GM04503 (cell line): ENCODE results near the gene ATG7.
A peak's percentile ranks its signal among the peaks of the same experiment; 100 is the strongest.
"Not testable (repeated sequence)": the region's sequence is repeated elsewhere in the genome, so short reads cannot be mapped to it uniquely, and the experiment has no call there.

Experiments
- DNase-seq: peaks from one replicate; pipeline ENCODE4 v3.0.0-alpha.2; 2012; ENCODE audit warnings: low read depth

Gene ATG7

DNA sequence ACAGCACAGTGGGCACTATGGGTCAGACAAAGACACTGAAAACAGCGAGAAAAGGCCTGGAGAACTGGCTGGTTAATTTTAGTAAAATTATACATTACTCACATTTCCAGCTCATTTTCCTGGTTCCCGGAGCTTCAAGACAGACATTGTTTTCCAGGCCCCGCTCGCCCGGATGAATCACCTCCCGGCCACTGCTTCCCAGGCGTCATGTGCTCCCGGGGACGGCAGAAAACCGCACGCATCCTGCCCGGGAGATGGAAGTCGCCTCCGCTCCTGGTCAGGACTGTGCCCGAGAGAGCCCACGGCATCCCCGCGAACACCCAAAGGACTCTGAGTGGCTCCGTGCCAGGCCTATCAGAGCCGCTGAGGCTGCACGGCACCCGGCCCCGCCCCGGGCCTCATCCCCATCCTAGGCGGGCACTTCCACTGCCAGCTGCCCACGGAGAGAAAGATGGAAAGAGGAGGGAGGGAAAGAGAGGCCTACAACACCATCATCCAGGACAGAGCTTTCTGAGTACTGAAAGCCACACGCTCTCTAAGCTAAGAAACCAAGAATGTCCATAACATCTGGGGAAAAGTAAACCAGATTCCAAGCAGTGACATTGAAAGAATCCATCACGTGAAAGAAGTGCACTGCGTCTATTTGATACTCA is 296.4 kb downstream of the ATG7 start:
- DNase-seq = peak; percentile 80

- no peak for DNase-seq
Observed at GRCh38 chr3:11569156-11569741, 297.1 kb downstream of the ATG7 start.

DNA sequence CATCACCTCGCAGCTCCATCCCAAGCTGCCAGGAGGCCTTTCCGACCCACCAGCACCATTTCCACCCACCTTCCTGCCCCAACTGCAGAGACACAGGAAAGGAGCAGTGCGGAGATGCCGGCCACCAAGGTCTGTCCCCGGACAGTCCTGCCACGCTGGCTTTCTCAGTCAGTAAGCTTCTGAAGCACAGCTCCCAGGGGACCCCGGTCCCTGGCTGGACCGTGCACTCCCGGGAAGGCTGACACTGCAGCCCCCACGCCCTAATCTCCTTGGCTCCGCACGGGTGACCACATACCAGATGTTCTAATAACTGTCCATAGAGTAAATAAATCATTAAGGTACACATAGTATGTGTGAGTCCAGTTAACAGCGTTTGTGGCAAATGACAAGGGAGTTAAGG is 298.1 kb downstream of the ATG7 start:
- no peak for DNase-seq

GRCh38 chr3:11570789-11571495 is 298.7 kb downstream of the ATG7 start:
- DNase-seq = no peak

GRCh38 chr3:11572660-11573059 is 300.5 kb downstream of the ATG7 start:
- not testable (repeated sequence) for DNase-seq

GRCh38 chr3:11574981-11575669 is 302.9 kb downstream of the ATG7 start:
- DNase-seq = no peak

GRCh38 chr3:11575677-11576076 is 303.5 kb downstream of the ATG7 start:
- DNase-seq = no peak

GRCh38 chr3:11576453-11576852 is 304.3 kb downstream of the ATG7 start:
- DNase-seq = no peak

GRCh38 chr3:11578169-11578568 is 306.0 kb downstream of the ATG7 start:
- DNase-seq = no peak

GRCh38 chr3:11580645-11581044 is 308.4 kb downstream of the ATG7 start:
- no peak for DNase-seq

DNA sequence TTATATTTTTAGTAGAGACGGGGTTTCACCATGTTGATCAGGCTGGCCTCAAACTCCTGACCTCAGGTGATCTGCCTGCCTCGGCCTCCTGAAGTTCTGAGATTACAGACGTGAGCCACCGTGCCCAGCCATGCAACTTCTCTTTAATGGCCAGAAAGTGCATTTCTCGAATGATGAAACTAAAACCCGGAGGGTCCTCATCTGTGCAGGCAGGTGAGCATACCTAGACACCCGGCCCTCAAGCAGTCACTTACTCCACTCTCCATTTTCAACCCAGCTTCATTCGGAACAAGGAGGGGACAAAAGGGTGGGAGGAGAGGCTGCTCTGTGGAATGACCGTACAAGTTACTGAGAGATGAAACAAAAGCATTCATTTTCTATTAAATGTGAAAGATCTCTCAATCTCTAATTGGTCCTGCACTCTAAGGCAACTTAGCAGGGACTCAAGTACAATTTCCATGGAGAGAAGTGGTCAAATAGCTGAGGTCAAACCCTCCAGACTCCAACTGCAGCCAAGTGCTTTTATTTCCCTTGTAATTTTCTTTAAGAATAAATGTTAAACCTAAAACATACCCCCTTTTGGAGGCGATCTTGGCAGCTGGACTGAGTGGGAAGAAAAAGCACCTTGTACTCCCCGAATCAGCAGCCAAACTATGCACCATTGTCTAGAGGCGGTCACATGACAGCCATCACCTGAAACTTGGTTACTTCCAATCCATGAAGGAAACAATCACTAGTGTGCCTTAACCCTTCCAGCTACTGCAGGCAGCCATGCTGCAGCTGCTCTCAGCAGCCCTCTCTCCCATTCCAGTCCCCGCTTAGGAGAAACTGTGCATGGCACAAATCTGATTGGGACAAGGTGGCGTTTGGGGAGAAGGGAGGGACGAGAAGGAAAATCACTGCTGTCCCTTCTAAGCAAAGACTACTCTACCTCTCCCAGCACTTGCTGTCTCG is 309.3 kb downstream of the ATG7 start:
- DNase-seq = no peak

DNA sequence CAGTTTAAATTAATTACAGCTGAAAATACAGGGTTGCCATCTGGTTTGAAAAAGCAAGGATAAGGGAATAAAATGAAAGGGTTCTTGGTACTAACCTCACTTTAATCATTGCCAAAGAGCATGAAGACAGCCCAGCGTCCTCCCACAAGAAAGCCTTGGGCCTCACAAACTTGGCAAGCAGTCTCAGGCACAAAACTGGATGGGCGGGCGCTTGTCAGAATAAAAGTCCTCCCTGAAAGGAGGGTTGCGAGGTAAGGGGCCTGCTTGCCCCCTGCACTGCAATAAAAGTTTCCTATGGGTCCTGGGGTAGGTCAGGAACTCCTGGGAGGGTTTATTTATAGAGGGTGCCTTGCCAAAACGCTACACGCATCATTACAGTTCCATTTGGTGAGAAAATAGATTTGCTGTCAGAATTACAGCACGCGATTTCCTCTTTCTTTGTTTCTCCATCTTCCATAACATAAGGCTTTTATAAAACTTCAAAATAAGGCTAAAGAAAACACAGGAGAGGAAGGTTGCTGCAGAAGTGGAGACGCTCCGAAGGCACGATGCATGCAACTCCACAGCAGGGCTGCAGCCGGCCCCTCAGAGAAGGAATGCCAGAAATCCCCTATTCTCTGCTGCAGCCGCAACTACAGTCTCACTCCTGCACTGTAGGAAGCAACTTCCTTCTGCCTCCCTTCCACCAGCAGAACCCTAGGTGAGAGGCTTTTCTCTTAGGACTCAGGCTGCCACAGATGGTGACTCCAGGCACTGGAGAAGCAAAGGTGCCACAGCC is 310.2 kb downstream of the ATG7 start:
- no peak for DNase-seq

GRCh38 chr3:11583235-11583634 is 311.0 kb downstream of the ATG7 start:
- DNase-seq = no peak

GRCh38 chr3:11583638-11584046 is 311.4 kb downstream of the ATG7 start:
- no peak for DNase-seq

DNA sequence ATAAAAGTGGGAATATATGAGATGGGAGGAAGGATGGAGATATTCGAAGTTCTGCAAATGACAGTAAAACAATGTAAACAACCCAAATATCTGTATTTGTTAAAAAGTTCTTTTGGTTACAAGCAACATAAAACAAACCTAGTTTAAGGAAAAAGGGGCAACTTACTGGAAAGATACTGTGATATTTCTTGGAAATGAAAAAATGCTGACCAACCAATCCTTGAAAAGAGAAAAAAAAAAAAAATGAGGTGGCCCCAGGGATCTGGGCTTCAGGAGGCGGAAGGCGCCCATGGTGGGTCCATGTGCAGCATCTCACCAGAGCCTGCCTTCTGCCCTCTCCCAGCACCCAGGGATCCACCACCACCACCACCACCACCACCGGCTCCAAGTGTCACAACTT is 312.4 kb downstream of the ATG7 start:
- DNase-seq = no peak

- DNase-seq = no peak
Observed at GRCh38 chr3:11587766-11588165, 315.6 kb downstream of the ATG7 start.

DNA sequence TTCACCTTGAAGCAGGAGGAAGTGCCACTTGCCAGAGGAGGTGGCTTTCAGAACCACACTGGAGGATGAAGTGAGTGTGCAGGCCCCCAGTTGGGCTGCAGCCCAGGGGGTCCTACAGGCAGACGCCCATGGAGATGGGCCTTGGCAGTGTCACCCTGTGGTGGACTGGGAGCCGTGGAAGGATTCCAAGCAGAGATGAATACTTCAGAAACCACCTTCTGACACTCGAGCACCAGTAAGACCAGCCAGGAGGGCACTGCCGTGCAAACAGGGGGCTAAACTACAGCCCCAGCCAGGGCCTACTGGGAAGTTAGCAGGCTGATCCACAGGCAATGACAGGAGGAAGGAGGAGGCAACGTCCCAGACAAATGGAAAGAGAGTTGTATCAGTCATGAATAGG is 316.1 kb downstream of the ATG7 start:
- DNase-seq = no peak

DNA sequence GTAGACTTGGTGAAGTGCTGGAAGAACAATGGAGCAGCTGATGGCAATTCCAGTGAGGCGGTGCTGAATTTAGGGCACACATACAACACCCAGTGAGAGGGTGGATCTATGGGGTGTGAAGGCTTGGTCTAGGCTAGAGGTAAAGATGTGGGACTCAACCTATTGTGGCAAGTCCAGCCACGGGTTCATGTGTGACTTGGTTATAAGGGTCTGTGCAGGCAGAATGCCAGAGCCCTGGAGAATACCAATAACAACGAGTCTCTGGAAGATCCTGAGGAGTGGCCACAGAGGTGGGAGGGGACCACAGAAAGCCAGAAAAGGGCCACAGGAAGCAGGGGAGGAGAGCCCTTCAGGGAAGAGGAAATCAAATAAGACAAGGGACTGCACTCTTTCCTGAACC is 316.6 kb downstream of the ATG7 start:
- DNase-seq = no peak

GRCh38 chr3:11589706-11590105 is 317.5 kb downstream of the ATG7 start:
- DNase-seq = no peak

DNA sequence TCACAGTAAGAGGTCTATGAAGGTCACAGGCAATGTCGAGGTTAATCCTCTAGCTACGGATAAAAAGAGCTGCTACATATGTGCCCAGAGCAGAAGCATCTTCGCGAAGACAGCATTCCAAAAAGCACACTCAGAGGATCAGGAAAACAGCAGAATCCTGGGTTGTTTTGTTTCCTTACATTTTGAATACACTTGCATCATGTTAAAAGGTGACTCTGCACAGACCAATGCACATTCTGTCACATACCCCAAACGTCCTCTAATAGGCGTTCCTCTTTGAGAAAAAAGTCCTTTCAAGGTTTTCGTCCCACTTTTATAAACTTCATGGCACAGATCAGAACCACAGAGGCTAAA is 318.8 kb downstream of the ATG7 start:
- no peak for DNase-seq
